A549 (cell line): ENCODE data around the gene DIP2C. TPM values are rescaled to one million over a fixed set of nuclear protein-coding genes. Genes with fewer than 3 reads are reported as not detected.
"Not testable (repeated sequence)": the region's sequence is repeated elsewhere in the genome, so short reads cannot be mapped to it uniquely, and the experiment has no call there.

Experiments used
- ATAC-seq, 2 experiments: fragments of 200-7000 bp in 1 of 2; fragments of >200 bp in 1 of 2; cut with Nextera tagmentation in 1 of 2; cut with Tn5 transposase in 1 of 2; 3 replicates each; pipeline versions ENCODE4 v1.8.0 to v1.9.1; 2018 to 2020; ENCODE audit warnings: mild to moderate bottlenecking in 1 of 2, moderate library complexity in 1 of 2
- CTCF ChIA-PET: fragments of 300-600 bp; sonication (Branson Sonifier 250); formaldehyde crosslinking; extraction: SDS; loops from one replicate; lab custom pipeline; 2021; ENCODE audit warnings: antibody characterized with exemption, inconsistent platforms; lab: Yijun Ruan, JAX
- POLR2A ChIA-PET: fragments of 350-600 bp; formaldehyde crosslinking; extraction: SDS; loops from one replicate; lab custom pipeline; 2021; ENCODE audit warnings: antibody characterized with exemption, inconsistent platforms; lab: Yijun Ruan, JAX
- DNase-seq, 2 experiments: peaks; one replicate each; pipeline versions ENCODE4 v3.0.0 to v3.0.0-alpha.2; 2011 to 2016; ENCODE audit warnings: low read depth in 1 of 2, low spot score in 1 of 2
- FAIRE-seq: peaks from 2 replicates; lab custom pipeline; 2011; peaks lifted over from hg19 to GRCh38; lab: Jason Lieb, UNC
- H3K27ac ChIP-seq, 2 experiments: fragments of >200 bp; sonication (Bioruptor Twin); formaldehyde crosslinking; 3 replicates each; pipeline ENCODE4 v1.5.1; 2016 to 2017
- H3K4me1 ChIP-seq: fragments of >200 bp; sonication (Bioruptor Twin); formaldehyde crosslinking; 3 replicates; pipeline ENCODE4 v1.6.1; 2016
- H3K4me2 ChIP-seq: fragments of >200 bp; sonication (Bioruptor Twin); formaldehyde crosslinking; 3 replicates; pipeline ENCODE4 v1.6.1; 2016
- H3K4me3 ChIP-seq: fragments of >200 bp; sonication (Bioruptor Twin); formaldehyde crosslinking; 3 replicates; pipeline ENCODE4 v1.5.1; 2016
- H3K9me3 ChIP-seq: fragments of >200 bp; sonication (Bioruptor Twin); formaldehyde crosslinking; 3 replicates; pipeline ENCODE4 v1.6.1; 2016
- BCL3 ChIP-seq: fragments of >200 bp; sonication (Bioruptor Twin); formaldehyde crosslinking; IDR thresholded peaks from 3 replicates; pipeline ENCODE4 v1.6.1; 2016
- CBX8 ChIP-seq: fragments of 200-600 bp; sonication (generic); IDR thresholded peaks from 2 replicates; pipeline ENCODE4 v1.6.1; 2016
- CHD2 ChIP-seq: fragments of 150-350 bp; IDR thresholded peaks from 2 replicates; pipeline ENCODE4 v1.6.1; 2014; ENCODE audit warnings: low read length; ENCODE audit not compliant: partially characterized antibody
- CTCF ChIP-seq: fragments of >200 bp; sonication (Bioruptor Twin); formaldehyde crosslinking; IDR thresholded peaks from 3 replicates; pipeline ENCODE4 v1.5.1; 2016
- ELK1 ChIP-seq: fragments of 150-350 bp; IDR thresholded peaks from 2 replicates; pipeline ENCODE4 v1.6.1; 2014; ENCODE audit warnings: low read depth, mild to moderate bottlenecking, low read length
- ESRRA ChIP-seq: fragments of 150-350 bp; IDR thresholded peaks from 2 replicates; pipeline ENCODE4 v1.6.1; 2014; ENCODE audit warnings: mild to moderate bottlenecking, low read length, borderline replicate concordance
- FOSL2 ChIP-seq, 2 experiments: fragments of 450-650 bp in 1 of 2; fragments of >200 bp in 1 of 2; sonication (Bioruptor Twin) in 1 of 2; formaldehyde crosslinking; IDR thresholded peaks; 2 replicates each; pipeline versions ENCODE4 v1.5.0 to v1.6.1; 2016 to 2020; ENCODE audit warnings: mild to moderate bottlenecking in 1 of 2, moderate library complexity in 1 of 2
- HEYL ChIP-seq: fragments of 250-450 bp; sonication (Bioruptor Pico); IDR thresholded peaks from 2 replicates; pipeline ENCODE4 v1.8.0; 2021; ENCODE audit warnings: mild to moderate bottlenecking, moderate library complexity
- HMGXB4 ChIP-seq: fragments of 250-450 bp; sonication (Bioruptor Pico); IDR thresholded peaks from 2 replicates; pipeline ENCODE4 v1.5.0; 2021; ENCODE audit warnings: mild to moderate bottlenecking, moderate library complexity, borderline replicate concordance
- HOXA7 ChIP-seq: fragments of 250-450 bp; sonication (Bioruptor Pico); IDR thresholded peaks from 2 replicates; pipeline ENCODE4 v1.5.0; 2020; ENCODE audit warnings: mild to moderate bottlenecking, moderate library complexity
- MAX ChIP-seq: IDR thresholded peaks from 2 replicates; pipeline ENCODE4 v1.6.1; 2012
- MAZ ChIP-seq: fragments of 150-350 bp; IDR thresholded peaks from 2 replicates; pipeline ENCODE4 v1.6.1; 2014; ENCODE audit warnings: antibody characterized with exemption, low read depth, low read length, borderline replicate concordance
- NR3C1 ChIP-seq: fragments of >200 bp; sonication (Bioruptor Twin); formaldehyde crosslinking; IDR thresholded peaks from 3 replicates; pipeline ENCODE4 v1.6.1; 2017
- REST ChIP-seq: fragments of 200-600 bp; sonication (generic); IDR thresholded peaks from 2 replicates; pipeline ENCODE4 v1.6.1; 2016; ENCODE audit warnings: antibody characterized with exemption, mild to moderate bottlenecking, moderate library complexity
- RFX5 ChIP-seq: fragments of 450-650 bp; IDR thresholded peaks from 2 replicates; pipeline ENCODE4 v1.7.1; 2014; ENCODE audit warnings: antibody characterized with exemption, mild to moderate bottlenecking, moderate library complexity
- RNF2 ChIP-seq: fragments of 200-600 bp; sonication (generic); IDR thresholded peaks from 2 replicates; pipeline ENCODE4 v1.6.1; 2016; ENCODE audit warnings: low read depth, mild to moderate bottlenecking, antibody characterized with exemption, moderate library complexity, borderline replicate concordance
- SMC3 ChIP-seq: fragments of >200 bp; sonication (Bioruptor Twin); formaldehyde crosslinking; IDR thresholded peaks from 3 replicates; pipeline ENCODE4 v1.6.1; 2018; ENCODE audit warnings: inconsistent platforms
- TFCP2L1 ChIP-seq: fragments of 250-450 bp; sonication (Bioruptor Pico); IDR thresholded peaks from 2 replicates; pipeline ENCODE4 v1.5.0; 2021; ENCODE audit warnings: mild to moderate bottlenecking
- USF2 ChIP-seq: fragments of 450-650 bp; IDR thresholded peaks from 2 replicates; pipeline ENCODE4 v1.6.1; 2014; ENCODE audit warnings: antibody characterized with exemption
- ZC3H11A ChIP-seq: fragments of 450-650 bp; IDR thresholded peaks from 2 replicates; pipeline ENCODE4 v1.6.1; 2014; ENCODE audit warnings: antibody characterized with exemption, mild to moderate bottlenecking
- ZFP36 ChIP-seq: fragments of 450-650 bp; IDR thresholded peaks from 2 replicates; pipeline ENCODE4 v1.6.1; 2014; ENCODE audit warnings: borderline replicate concordance; ENCODE audit not compliant: partially characterized antibody
- WGBS: methylation state at CpG from one replicate; pipeline ENCODE4 v1.1.6; 2017; ENCODE audit errors: missing lambda C conversion rate; 5-methylcytosine and 5-hydroxymethylcytosine counted together
- polyA plus RNA-seq, 4 experiments: library from polyadenylated mRNA; depleted of rRNA in 3 of 4; stranded (reverse); fragments of >200 nt; fragmentation: RNase III in 1 of 4; extraction: RNeasy Plus Mini Kit Qiagen cat#74134 plus additional on column Dnase treatment in 1 of 4; gene quantifications; 2 replicates in 3 of 4; 3 replicates in 1 of 4; pipeline ENCODE4 v1.2.3, GENCODE V29; 2011 to 2017

The DIP2C gene
- polyA plus RNA-seq, 2 of the 4 experiments (the other 2 are of a cell fraction): 3.7 to 5.0 TPM

- TF ChIP-seq FOSL2 (IDR thresholded peaks at IDR 0.05): no peak
- TF ChIP-seq FOSL2 (CRISPR knock-in tag; IDR thresholded peaks at IDR 0.05): no peak
- TF ChIP-seq MAZ: no peak
- TF ChIP-seq MAX: no peak
- no peak for TF ChIP-seq CTCF
- no peak for TF ChIP-seq RNF2
- no peak for TF ChIP-seq USF2
Measured at GRCh38 chr10:680146-680545, 9.3 kb downstream of the DIP2C start (continued).

GRCh38 chr10:679556-679955 is 9.9 kb downstream of the DIP2C start:
- ATAC-seq (no peak), DNase-seq (no peak), FAIRE-seq (no peak)
- TF ChIP-seq NR3C1: no peak
- no peak for TF ChIP-seq CBX8
- TF ChIP-seq REST: no peak
- no peak for TF ChIP-seq HOXA7 (CRISPR knock-in tag)
- TF ChIP-seq BCL3: no peak
- no peak for TF ChIP-seq CHD2
- no peak for TF ChIP-seq ZFP36
- TF ChIP-seq HEYL (CRISPR knock-in tag): no peak
- no peak for TF ChIP-seq SMC3
- TF ChIP-seq RFX5: no peak
- no peak for TF ChIP-seq HMGXB4
- TF ChIP-seq ELK1: no peak
- no peak for TF ChIP-seq TFCP2L1 (CRISPR knock-in tag)
- TF ChIP-seq ZC3H11A: no peak
- TF ChIP-seq ESRRA: no peak
- WGBS: 88% methylated on average over 14 of the region's 15 CpGs
- H3K4me2 ChIP-seq: no peak overlapping the region
- ChIA-PET CTCF (no interaction called here), POLR2A (no interaction called here)
- no peaks in the 10 kb centered on the region for H3K9me3 ChIP-seq
- no peak overlapping the region for H3K27ac ChIP-seq
- no peak overlapping the region for H3K4me3 ChIP-seq
- peaks cover 13% of the 10 kb centered on the region; the same call in 2 of the 3 replicates for H3K4me1 ChIP-seq

- H3K4me3 ChIP-seq, DNase-seq, FAIRE-seq, H3K9me3 ChIP-seq, ATAC-seq, CTCF ChIA-PET, POLR2A ChIA-PET, H3K27ac ChIP-seq, H3K4me1 ChIP-seq, H3K4me2 ChIP-seq: not testable (repeated sequence)
- no CpG with 5 or more reads among the region's 24 CpGs for WGBS
Measured at GRCh38 chr10:678662-679005, 10.8 kb downstream of the DIP2C start.
